B cell (primary cell): ENCODE results near the gene RABGAP1L. TPM values are rescaled to one million over a fixed set of nuclear protein-coding genes. Genes with fewer than 3 reads are reported as not detected.

Experiments used
- ATAC-seq: fragments of 200-7000 bp; cut with Tn5 transposase; one replicate; pipeline ENCODE4 v1.10.0; 2021; ENCODE audit warnings: low read depth, mild to moderate bottlenecking, moderate number of reproducible peaks, moderate library complexity
- CTCF ChIA-PET: fragments of 350-600 bp; sonication (Branson Sonifier 250); formaldehyde crosslinking; loops from one replicate; lab custom pipeline; 2021; ENCODE audit warnings: antibody characterized with exemption, inconsistent platforms; lab: Charles Lee
- POLR2A ChIA-PET: fragments of 350-600 bp; sonication (Branson Sonifier 250); formaldehyde crosslinking; loops from one replicate; lab custom pipeline; 2021; ENCODE audit warnings: antibody characterized with exemption; lab: Charles Lee
- DNase-seq: peaks from one replicate; pipeline ENCODE4 v3.0.0; 2013
- H2AFZ ChIP-seq: 2 replicates; pipeline ENCODE4 v1.6.1; 2012; ENCODE audit warnings: mild to moderate bottlenecking, low read depth, low read length; ENCODE audit not compliant: insufficient read depth, poor library complexity, severe bottlenecking
- H3K27ac ChIP-seq, 2 donors: 1 replicate in 1 of 2; 2 replicates in 1 of 2; pipeline ENCODE4 v1.5.1; 2012 to 2013; ENCODE audit warnings: low read length in 2 of 2, mild to moderate bottlenecking in 2 of 2, moderate library complexity in 1 of 2
- H3K27me3 ChIP-seq, 4 experiments: fragments of 200-600 bp in 1 of 4; sonication (generic) in 1 of 4; replicated peaks in 1 of 4; 1 replicate in 2 of 4; 2 replicates in 2 of 4; pipeline versions ENCODE4 v1.6.1 to v1.7.0; 2013 to 2016; ENCODE audit warnings: low read length in 3 of 4, mild to moderate bottlenecking in 2 of 4, mixed read lengths in 1 of 4, moderate library complexity in 1 of 4; ENCODE audit not compliant: insufficient read depth in 4 of 4, control insufficient read depth in 3 of 4; ENCODE audit errors: control extremely low read depth in 1 of 4
- H3K36me3 ChIP-seq, 2 experiments: replicated peaks in 1 of 2; 1 replicate in 1 of 2; 2 replicates in 1 of 2; pipeline versions ENCODE4 v1.6.1 to v1.7.1; 2013; ENCODE audit warnings: low read length in 1 of 2; ENCODE audit not compliant: insufficient read depth in 2 of 2, control insufficient read depth in 1 of 2; ENCODE audit errors: control extremely low read depth in 1 of 2, extremely low read depth in 1 of 2
- H3K4me1 ChIP-seq, 2 donors: fragments of 200-600 bp in 1 of 2; sonication (generic) in 1 of 2; 1 replicate in 1 of 2; 2 replicates in 1 of 2; pipeline versions ENCODE4 v1.5.1 to v1.6.1; 2013 to 2017; ENCODE audit warnings: low read length in 2 of 2; ENCODE audit not compliant: control insufficient read depth in 2 of 2, insufficient read depth in 2 of 2
- H3K4me2 ChIP-seq: replicated peaks from 2 replicates; pipeline ENCODE3; 2012; ENCODE audit warnings: mild to moderate bottlenecking, low read depth, low read length; ENCODE audit not compliant: poor library complexity, severe bottlenecking
- H3K4me3 ChIP-seq, 5 experiments: fragments of 200-600 bp in 1 of 5; sonication (generic) in 1 of 5; 1 replicate in 3 of 5; 2 replicates in 2 of 5; pipeline versions ENCODE4 v1.5.1 to v1.7.0; 2011 to 2016; ENCODE audit warnings: low read length in 4 of 5, mild to moderate bottlenecking in 4 of 5, low read depth in 2 of 5, control low read depth in 1 of 5, moderate library complexity in 1 of 5; ENCODE audit not compliant: insufficient read depth in 1 of 5; ENCODE audit errors: control extremely low read depth in 1 of 5, extremely low read depth in 1 of 5
- H3K79me2 ChIP-seq: fragments of 200-600 bp; sonication (generic); one replicate; pipeline ENCODE4 v1.6.0; 2016; ENCODE audit warnings: low read length; ENCODE audit not compliant: control insufficient read depth, insufficient read depth
- H3K9ac ChIP-seq: fragments of 200-600 bp; sonication (generic); 2 replicates; pipeline ENCODE4 v1.6.1; 2017; ENCODE audit warnings: mild to moderate bottlenecking, low read length, moderate library complexity
- H3K9me3 ChIP-seq, 3 donors: one replicate each; pipeline versions ENCODE4 v1.6.1 to v1.7.1; 2013; ENCODE audit warnings: low read length in 2 of 3; ENCODE audit not compliant: control insufficient read depth in 2 of 3, insufficient read depth in 1 of 3; ENCODE audit errors: control extremely low read depth in 1 of 3
- H4K20me1 ChIP-seq: 2 replicates; pipeline ENCODE4 v1.6.0; 2012; ENCODE audit warnings: mild to moderate bottlenecking, low read length; ENCODE audit not compliant: insufficient read depth, control insufficient read depth, poor library complexity, severe bottlenecking
- H3K27ac Mint-ChIP-seq: one replicate; pipeline ENCODE4 v1.8.0; 2021; ENCODE audit warnings: mixed read lengths
- H3K27me3 Mint-ChIP-seq: one replicate; pipeline ENCODE4 v1.8.0; 2021; ENCODE audit warnings: mixed read lengths
- H3K4me1 Mint-ChIP-seq: one replicate; pipeline ENCODE4 v1.8.0; 2021; ENCODE audit warnings: mixed read lengths
- H3K4me3 Mint-ChIP-seq: one replicate; pipeline ENCODE4 v1.8.0; 2021; ENCODE audit warnings: mixed read lengths
- H3K9me3 Mint-ChIP-seq: one replicate; pipeline ENCODE4 v1.8.0; 2022; ENCODE audit warnings: mixed read lengths; ENCODE audit not compliant: insufficient read depth
- CTCF ChIP-seq: fragments of 200-600 bp; IDR thresholded peaks from one replicate; pipeline ENCODE4 v1.8.0; 2022; ENCODE audit warnings: antibody characterized with exemption, mild to moderate bottlenecking
- EZH2 ChIP-seq: IDR thresholded peaks from 2 replicates; pipeline ENCODE4 v1.6.1; 2012; ENCODE audit warnings: borderline replicate concordance, low read depth, mild to moderate bottlenecking, moderate library complexity, low read length; ENCODE audit not compliant: insufficient read depth, poor library complexity, severe bottlenecking
- WGBS: methylation state at CpG from one replicate; pipeline ENCODE4 v1.1.5; 2013; ENCODE audit warnings: missing lambda C conversion rate; ENCODE audit not compliant: insufficient coverage; 5-methylcytosine and 5-hydroxymethylcytosine counted together
- intact Hi-C: fragments of 100-400 bp; cut with micrococcal nuclease; formaldehyde crosslinking; loops from one replicate; pipeline ENCODE4 v1.10.0; 2022
- polyA plus RNA-seq: library from polyadenylated mRNA; depleted of rRNA; stranded (reverse); fragments of >200 nt; gene quantifications from 2 replicates; pipeline ENCODE4 v1.2.3, GENCODE V29; 2012
- total RNA-seq, 2 donors: library from RNA; stranded (reverse); fragments of 120-200 nt in 1 of 2; gene quantifications; 1 replicate in 1 of 2; 2 replicates in 1 of 2; pipeline versions ENCODE4 v1.2.3 to v1.2.4, GENCODE V29; 2013 to 2022

The RABGAP1L gene
- total and polyA plus RNA-seq, 2 donors (not counting 1 experiment from before 2014, with no cell fraction given) = 34.9 to 159 TPM

- Mint-ChIP-seq H3K4me3 (peak overlapping the region; percentile 82), H3K9me3 (no peaks in the 10 kb centered on the region), H3K27me3 (no peaks in the 10 kb centered on the region), H3K27ac (peak overlapping the region; percentile 79), H3K4me1 (peaks cover 57% of the 10 kb centered on the region)
- Histone ChIP-seq H3K9me3 (no peaks in the 10 kb centered on the region), H3K4me2 (peak overlapping the region; percentile 6), H4K20me1 (no peaks in the 10 kb centered on the region), H3K27ac (peak overlapping the region; percentile 43 to 44), H3K36me3 (peaks cover 0 to 16% of the 10 kb centered on the region in 2 experiments), H3K9ac (no peak overlapping the region), H3K79me2 (no peaks in the 10 kb centered on the region), H3K4me1 (peaks cover 40 to 51% of the 10 kb centered on the region in 2 donors), H2AFZ (no peak overlapping the region), H3K4me3 (peak overlapping the region in 1 of 5 experiments; percentile 48), H3K27me3 (no peaks in the 10 kb centered on the region)
- no peak for TF ChIP-seq EZH2
- TF ChIP-seq CTCF = no peak
- ATAC-seq (no peak), DNase-seq (no peak)
- intact Hi-C loops = loop anchor here (2.0 to 5.0 kb wide), 2 partner anchors 17 to 168 kb away; no protein-coding TSS in a partner anchor
- CTCF ChIA-PET = interaction anchor here (1.1 to 2.5 kb wide), 9 partner anchors 11 to 192 kb away, joined by 3 to 12 read pairs (median 6); no protein-coding TSS in a partner anchor
- 55% methylated on average over 2 of the region's 3 CpGs for WGBS
- POLR2A ChIA-PET = interaction anchor here (0.6 kb wide), 1 partner anchor 19 kb away, joined by 3 read pairs; no protein-coding TSS in a partner anchor
Observed at GRCh38 chr1:174965362-174966007, 806.2 kb downstream of the RABGAP1L start.
